ENCODE results near the gene CBY1. TPM values are rescaled to one million over a fixed set of nuclear protein-coding genes. Genes with fewer than 3 reads are reported as not detected.

CBY1 gene
- total and polyA plus RNA-seq, 9 of the 15 experiments (the other 6 are each of a cell fraction or from before 2014, with no cell fraction given): 5.7 to 19.7 (median 10.8) TPM

DNA sequence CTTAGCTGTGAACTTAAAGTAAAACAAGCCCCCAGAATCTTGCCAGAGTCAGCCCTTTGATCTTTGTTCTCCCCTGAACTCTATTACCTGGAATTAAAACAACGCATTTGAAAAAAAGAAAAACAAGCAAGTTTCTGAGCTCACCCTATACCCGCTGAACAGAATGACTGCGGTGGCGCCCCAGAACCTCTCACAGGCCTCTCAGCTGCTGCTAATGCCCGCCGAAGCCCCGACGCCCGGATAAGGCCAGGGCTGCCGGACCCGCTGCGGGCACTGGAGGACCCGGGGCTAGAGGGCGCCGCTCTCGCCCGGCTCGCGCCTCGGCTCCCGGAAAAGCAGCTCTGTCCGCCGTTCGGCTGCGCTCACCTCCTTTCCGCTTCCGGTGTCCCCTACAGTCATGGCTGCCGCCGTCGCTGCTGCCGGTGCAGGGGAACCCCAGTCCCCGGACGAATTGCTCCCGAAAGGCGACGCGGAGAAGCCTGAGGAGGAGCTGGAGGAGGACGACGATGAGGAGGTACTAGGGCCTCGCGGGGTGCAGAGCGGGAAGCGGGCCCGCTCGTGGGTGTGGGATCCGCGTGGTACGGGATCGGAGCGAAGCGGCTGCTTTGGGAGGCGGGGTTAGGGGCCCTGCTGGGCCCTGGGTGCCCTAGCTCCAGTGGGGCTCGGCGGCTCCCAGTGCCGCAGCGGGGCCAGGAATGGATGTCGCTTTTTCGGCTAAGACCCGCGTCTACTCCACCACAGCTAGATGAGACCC is 25.3 kb downstream of the CBY1 start, which contains the start of gene TOMM22 (continued):
- TF ChIP-seq, protein P1, sequence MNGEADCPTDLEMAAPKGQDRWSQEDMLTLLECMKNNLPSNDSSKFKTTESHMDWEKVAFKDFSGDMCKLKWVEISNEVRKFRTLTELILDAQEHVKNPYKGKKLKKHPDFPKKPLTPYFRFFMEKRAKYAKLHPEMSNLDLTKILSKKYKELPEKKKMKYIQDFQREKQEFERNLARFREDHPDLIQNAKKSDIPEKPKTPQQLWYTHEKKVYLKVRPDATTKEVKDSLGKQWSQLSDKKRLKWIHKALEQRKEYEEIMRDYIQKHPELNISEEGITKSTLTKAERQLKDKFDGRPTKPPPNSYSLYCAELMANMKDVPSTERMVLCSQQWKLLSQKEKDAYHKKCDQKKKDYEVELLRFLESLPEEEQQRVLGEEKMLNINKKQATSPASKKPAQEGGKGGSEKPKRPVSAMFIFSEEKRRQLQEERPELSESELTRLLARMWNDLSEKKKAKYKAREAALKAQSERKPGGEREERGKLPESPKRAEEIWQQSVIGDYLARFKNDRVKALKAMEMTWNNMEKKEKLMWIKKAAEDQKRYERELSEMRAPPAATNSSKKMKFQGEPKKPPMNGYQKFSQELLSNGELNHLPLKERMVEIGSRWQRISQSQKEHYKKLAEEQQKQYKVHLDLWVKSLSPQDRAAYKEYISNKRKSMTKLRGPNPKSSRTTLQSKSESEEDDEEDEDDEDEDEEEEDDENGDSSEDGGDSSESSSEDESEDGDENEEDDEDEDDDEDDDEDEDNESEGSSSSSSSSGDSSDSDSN (IDR thresholded peaks at IDR 0.05; ENCODE audit: borderline replicate concordance in 1 of 2, low read depth in 2 of 2, low read length in 2 of 2): 0 out of 4 replicates have a peak, but pooled peaks of 1 of the 2 experiments have one; percentile 22
- TF ChIP-seq KDM5B (IDR thresholded peaks at IDR 0.05; ENCODE audit: insufficient replicate concordance, low read depth, low read length) (peak; percentile 87), NFRKB (IDR thresholded peaks at IDR 0.05; ENCODE audit: low read depth) (peak; percentile 56; the same call in 1 of the 2 replicates), ZNF165 (CRISPR knock-in tag; IDR thresholded peaks at IDR 0.05; ENCODE audit: borderline replicate concordance) (no peak), RAD21 (CRISPR knock-in tag; conservative IDR thresholded peaks at IDR 0.05 in 1 of 2, IDR thresholded peaks at IDR 0.05 in 1 of 2) (peak; percentile 28 to 34; a peak in 3 of 4 replicates), ZNF76 (CRISPR knock-in tag; IDR thresholded peaks at IDR 0.05; ENCODE audit: borderline replicate concordance) (no peak), PHF21A (IDR thresholded peaks at IDR 0.05; ENCODE audit: borderline replicate concordance, low read depth) (no peak), HDAC6 (IDR thresholded peaks at IDR 0.05; ENCODE audit: low read depth, low read length) (no peak), NCOR1 (IDR thresholded peaks at IDR 0.05) (peak; percentile 36), ZFP30 (CRISPR knock-in tag; IDR thresholded peaks at IDR 0.05; ENCODE audit: borderline replicate concordance) (no peak), GTF2A2 (tag; IDR thresholded peaks at IDR 0.05) (0 out of 2 replicates have a peak, but pooled peaks have one; percentile 36), ZNF146 (CRISPR knock-in tag; IDR thresholded peaks at IDR 0.05; ENCODE audit: unreplicated experiment) (no peak), GABPA (tag; conservative IDR thresholded peaks at IDR 0.05; ENCODE audit: low read depth) (peak; percentile 99), SRF (CRISPR knock-in tag; IDR thresholded peaks at IDR 0.05) (no peak)
- TF ChIP-seq, protein P2, sequence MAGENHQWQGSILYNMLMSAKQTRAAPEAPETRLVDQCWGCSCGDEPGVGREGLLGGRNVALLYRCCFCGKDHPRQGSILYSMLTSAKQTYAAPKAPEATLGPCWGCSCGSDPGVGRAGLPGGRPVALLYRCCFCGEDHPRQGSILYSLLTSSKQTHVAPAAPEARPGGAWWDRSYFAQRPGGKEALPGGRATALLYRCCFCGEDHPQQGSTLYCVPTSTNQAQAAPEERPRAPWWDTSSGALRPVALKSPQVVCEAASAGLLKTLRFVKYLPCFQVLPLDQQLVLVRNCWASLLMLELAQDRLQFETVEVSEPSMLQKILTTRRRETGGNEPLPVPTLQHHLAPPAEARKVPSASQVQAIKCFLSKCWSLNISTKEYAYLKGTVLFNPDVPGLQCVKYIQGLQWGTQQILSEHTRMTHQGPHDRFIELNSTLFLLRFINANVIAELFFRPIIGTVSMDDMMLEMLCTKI (IDR thresholded peaks at IDR 0.05; ENCODE audit: partially characterized antibody): no peak
- TF ChIP-seq, protein P3, sequence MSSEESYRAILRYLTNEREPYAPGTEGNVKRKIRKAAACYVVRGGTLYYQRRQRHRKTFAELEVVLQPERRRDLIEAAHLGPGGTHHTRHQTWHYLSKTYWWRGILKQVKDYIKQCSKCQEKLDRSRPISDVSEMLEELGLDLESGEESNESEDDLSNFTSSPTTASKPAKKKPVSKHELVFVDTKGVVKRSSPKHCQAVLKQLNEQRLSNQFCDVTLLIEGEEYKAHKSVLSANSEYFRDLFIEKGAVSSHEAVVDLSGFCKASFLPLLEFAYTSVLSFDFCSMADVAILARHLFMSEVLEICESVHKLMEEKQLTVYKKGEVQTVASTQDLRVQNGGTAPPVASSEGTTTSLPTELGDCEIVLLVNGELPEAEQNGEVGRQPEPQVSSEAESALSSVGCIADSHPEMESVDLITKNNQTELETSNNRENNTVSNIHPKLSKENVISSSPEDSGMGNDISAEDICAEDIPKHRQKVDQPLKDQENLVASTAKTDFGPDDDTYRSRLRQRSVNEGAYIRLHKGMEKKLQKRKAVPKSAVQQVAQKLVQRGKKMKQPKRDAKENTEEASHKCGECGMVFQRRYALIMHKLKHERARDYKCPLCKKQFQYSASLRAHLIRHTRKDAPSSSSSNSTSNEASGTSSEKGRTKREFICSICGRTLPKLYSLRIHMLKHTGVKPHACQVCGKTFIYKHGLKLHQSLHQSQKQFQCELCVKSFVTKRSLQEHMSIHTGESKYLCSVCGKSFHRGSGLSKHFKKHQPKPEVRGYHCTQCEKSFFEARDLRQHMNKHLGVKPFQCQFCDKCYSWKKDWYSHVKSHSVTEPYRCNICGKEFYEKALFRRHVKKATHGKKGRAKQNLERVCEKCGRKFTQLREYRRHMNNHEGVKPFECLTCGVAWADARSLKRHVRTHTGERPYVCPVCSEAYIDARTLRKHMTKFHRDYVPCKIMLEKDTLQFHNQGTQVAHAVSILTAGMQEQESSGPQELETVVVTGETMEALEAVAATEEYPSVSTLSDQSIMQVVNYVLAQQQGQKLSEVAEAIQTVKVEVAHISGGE (CRISPR knock-in tag; IDR thresholded peaks at IDR 0.05): peak; percentile 31 to 92 (median 81); a peak in 5 of 6 replicates
- TF ChIP-seq, protein P4, sequence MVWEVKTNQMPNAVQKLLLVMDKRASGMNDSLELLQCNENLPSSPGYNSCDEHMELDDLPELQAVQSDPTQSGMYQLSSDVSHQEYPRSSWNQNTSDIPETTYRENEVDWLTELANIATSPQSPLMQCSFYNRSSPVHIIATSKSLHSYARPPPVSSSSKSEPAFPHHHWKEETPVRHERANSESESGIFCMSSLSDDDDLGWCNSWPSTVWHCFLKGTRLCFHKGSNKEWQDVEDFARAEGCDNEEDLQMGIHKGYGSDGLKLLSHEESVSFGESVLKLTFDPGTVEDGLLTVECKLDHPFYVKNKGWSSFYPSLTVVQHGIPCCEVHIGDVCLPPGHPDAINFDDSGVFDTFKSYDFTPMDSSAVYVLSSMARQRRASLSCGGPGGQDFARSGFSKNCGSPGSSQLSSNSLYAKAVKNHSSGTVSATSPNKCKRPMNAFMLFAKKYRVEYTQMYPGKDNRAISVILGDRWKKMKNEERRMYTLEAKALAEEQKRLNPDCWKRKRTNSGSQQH (CRISPR knock-in tag; IDR thresholded peaks at IDR 0.05): no peak
